Peyer's patch (tissue), 4 donors: Measurements from ENCODE around the gene NOTCH3.

Source experiments
- CTCF ChIP-seq, 6 experiments: fragments of 450-650 bp in 4 of 6; fragments of 200-600 bp in 2 of 6; sonication (generic) in 1 of 6; IDR thresholded peaks; one replicate each; pipeline ENCODE4 v1.5.1; 2017 to 2019; ENCODE audit warnings: antibody characterized with exemption in 6 of 6, mild to moderate bottlenecking in 3 of 6, moderate library complexity in 1 of 6
- POLR2A ChIP-seq, 2 donors: fragments of 450-650 bp; IDR thresholded peaks; one replicate each; pipeline ENCODE4 v1.5.1; 2017; ENCODE audit warnings: antibody characterized with exemption in 2 of 2, mild to moderate bottlenecking in 2 of 2, moderate library complexity in 2 of 2

- TF ChIP-seq CTCF (IDR thresholded peaks at IDR 0.05) (no peak), POLR2A (IDR thresholded peaks at IDR 0.05) (no peak)
These were observed 40.6 kb upstream of the NOTCH3 start for GRCh38 chr19:15241259-15241910.
